ENCODE measurements around the gene MMP8. TPM values are rescaled to one million over a fixed set of nuclear protein-coding genes. Genes with fewer than 3 reads are reported as not detected.

The MMP8 gene
- total RNA-seq, 1 donor from 2014 or later = not detected

DNA sequence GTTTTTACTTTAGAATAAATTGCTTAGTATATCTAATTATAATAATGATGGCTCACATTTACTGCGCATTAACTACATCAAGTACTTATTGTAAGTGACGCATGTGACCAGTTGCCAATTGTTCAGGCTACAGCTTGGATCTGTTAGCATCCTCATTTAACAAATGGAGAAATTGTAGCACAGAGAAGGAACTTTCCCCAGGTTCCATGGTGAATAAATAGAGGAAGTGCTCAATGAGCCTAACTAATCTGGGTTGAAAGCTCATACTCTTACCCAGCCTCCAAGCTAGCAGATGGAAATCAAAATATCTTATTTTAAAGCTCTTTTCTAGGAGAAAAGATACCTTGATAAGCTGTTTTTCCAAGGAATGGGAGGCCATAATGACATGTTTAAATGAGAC is 39.0 kb downstream of the MMP8 start:
- Mint-ChIP-seq H3K36me3 (ENCODE audit: unreplicated experiment) (no peaks in the 10 kb centered on the region), H3K27ac (ENCODE audit: unreplicated experiment) (peak overlapping the region; percentile 76), H3K9me3 (ENCODE audit: unreplicated experiment) (no peaks in the 10 kb centered on the region), H3K27me3 (ENCODE audit: unreplicated experiment) (peaks cover 2% of the 10 kb centered on the region), H3K4me3 (ENCODE audit: unreplicated experiment) (no peak overlapping the region), H3K4me1 (ENCODE audit: unreplicated experiment) (peaks cover 20% of the 10 kb centered on the region)
- TF ChIP-seq, protein P1, sequence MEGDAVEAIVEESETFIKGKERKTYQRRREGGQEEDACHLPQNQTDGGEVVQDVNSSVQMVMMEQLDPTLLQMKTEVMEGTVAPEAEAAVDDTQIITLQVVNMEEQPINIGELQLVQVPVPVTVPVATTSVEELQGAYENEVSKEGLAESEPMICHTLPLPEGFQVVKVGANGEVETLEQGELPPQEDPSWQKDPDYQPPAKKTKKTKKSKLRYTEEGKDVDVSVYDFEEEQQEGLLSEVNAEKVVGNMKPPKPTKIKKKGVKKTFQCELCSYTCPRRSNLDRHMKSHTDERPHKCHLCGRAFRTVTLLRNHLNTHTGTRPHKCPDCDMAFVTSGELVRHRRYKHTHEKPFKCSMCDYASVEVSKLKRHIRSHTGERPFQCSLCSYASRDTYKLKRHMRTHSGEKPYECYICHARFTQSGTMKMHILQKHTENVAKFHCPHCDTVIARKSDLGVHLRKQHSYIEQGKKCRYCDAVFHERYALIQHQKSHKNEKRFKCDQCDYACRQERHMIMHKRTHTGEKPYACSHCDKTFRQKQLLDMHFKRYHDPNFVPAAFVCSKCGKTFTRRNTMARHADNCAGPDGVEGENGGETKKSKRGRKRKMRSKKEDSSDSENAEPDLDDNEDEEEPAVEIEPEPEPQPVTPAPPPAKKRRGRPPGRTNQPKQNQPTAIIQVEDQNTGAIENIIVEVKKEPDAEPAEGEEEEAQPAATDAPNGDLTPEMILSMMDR (IDR thresholded peaks at IDR 0.05) = no peak
- DNase-seq (ENCODE audit: extremely low spot score, unreplicated experiment) = no peak

DNA sequence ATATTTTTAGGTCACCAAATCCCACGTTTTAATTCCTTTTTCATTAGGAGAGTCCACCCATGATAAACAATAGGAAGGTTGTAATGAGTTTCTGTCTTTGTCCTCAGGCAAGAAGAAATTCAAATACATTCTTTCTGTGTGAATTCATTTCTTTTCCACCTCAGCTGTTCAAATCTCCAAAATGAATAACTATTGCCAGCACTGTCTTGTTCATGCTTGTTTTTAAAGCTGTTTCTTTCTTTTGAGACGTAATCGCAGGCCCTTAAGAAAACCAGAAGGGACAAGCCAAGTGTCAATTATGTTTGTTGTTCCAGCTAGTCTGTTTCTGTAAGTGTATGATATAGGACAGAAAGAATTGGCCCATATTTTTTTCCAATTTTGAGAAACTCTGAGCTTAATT is 39.4 kb downstream of the MMP8 start:
- TF ChIP-seq, protein P1 (IDR thresholded peaks at IDR 0.05) = no peak
- DNase-seq (ENCODE audit: extremely low spot score, unreplicated experiment) = no peak
- H3K4me3 Mint-ChIP-seq (ENCODE audit: unreplicated experiment) = no peak overlapping the region
- H3K9me3 Mint-ChIP-seq (ENCODE audit: unreplicated experiment) = no peaks in the 10 kb centered on the region
- peaks cover 20% of the 10 kb centered on the region for H3K4me1 Mint-ChIP-seq (ENCODE audit: unreplicated experiment)
- H3K27ac Mint-ChIP-seq (ENCODE audit: unreplicated experiment) = peak overlapping the region; percentile 76
- no peaks in the 10 kb centered on the region for H3K36me3 Mint-ChIP-seq (ENCODE audit: unreplicated experiment)
- no peaks in the 10 kb centered on the region for H3K27me3 Mint-ChIP-seq (ENCODE audit: unreplicated experiment)

DNA sequence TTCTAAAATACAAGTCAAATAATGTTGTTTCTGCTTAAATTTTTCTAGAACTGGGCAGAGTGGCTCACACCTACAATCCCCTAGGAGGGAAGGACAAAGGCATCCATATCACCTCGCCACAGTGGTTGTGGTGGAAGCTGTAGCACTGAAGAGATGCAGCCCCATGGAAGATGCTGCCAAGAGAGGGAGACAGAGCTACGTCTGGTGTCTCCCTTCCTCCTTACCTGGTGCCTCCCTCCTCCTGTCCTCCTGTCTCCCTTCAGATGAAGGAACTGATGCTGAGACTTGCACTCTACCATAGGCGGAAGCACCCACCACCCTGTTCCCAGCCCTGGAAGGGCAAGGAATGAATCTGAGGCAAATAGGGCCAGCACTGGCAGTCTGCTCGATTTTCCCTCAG is 41.5 kb downstream of the MMP8 start:
- H3K36me3 Mint-ChIP-seq (ENCODE audit: unreplicated experiment) = no peaks in the 10 kb centered on the region
- TF ChIP-seq, protein P1 (IDR thresholded peaks at IDR 0.05) = no peak
- H3K27ac Mint-ChIP-seq (ENCODE audit: unreplicated experiment) = no peak overlapping the region
- no peak for DNase-seq (ENCODE audit: extremely low spot score, unreplicated experiment)
- H3K4me3 Mint-ChIP-seq (ENCODE audit: unreplicated experiment) = no peak overlapping the region
- H3K4me1 Mint-ChIP-seq (ENCODE audit: unreplicated experiment) = peaks cover 20% of the 10 kb centered on the region
- H3K27me3 Mint-ChIP-seq (ENCODE audit: unreplicated experiment) = peaks cover 5% of the 10 kb centered on the region
- no peaks in the 10 kb centered on the region for H3K9me3 Mint-ChIP-seq (ENCODE audit: unreplicated experiment)

DNA sequence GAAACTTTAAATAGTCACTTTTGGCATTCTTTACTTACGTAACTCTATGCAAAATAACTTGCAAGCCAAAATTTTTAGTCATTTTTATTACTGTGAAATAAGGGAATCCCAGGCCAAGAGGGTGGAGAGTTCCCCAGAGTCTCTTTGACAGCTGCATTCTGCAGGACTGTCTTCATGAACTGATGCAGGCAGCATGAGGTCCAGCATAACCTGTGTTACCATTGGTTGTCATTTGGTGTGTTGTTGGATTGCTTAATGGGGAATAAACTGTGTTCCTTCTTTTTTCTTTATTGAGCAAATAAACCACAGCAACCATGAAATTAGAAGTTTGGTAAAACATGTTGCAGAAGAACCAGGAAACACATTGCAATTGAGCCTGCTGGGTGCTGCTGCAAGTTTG is 43.8 kb downstream of the MMP8 start:
- DNase-seq (ENCODE audit: extremely low spot score, unreplicated experiment) = no peak
- Mint-ChIP-seq H3K36me3 (ENCODE audit: unreplicated experiment) (no peaks in the 10 kb centered on the region), H3K27ac (ENCODE audit: unreplicated experiment) (no peak overlapping the region), H3K27me3 (ENCODE audit: unreplicated experiment) (peaks cover 5% of the 10 kb centered on the region), H3K9me3 (ENCODE audit: unreplicated experiment) (no peaks in the 10 kb centered on the region), H3K4me3 (ENCODE audit: unreplicated experiment) (no peak overlapping the region), H3K4me1 (ENCODE audit: unreplicated experiment) (peaks cover 10% of the 10 kb centered on the region)
- TF ChIP-seq, protein P1 (IDR thresholded peaks at IDR 0.05) = no peak

DNA sequence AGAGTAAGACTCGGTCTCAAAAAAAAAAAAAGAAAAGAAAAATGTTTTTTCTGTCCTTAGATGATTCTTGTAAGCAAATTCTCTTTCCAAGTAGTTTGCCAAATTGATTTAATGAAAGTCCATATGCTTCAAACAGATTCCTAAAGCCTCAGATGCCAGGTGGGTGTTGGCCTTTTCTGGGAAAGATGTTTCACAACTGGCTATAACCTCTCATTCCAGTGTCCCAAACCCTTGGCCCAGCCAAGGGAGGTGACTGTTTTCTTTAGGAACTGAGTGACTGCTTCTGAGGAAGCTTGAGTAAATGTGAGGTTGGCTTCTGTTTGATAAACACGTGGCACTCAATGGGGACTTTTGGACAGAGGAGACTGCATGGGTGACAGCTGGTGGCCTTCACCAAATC is 46.7 kb downstream of the MMP8 start:
- Mint-ChIP-seq H3K36me3 (ENCODE audit: unreplicated experiment) (peaks cover 2% of the 10 kb centered on the region), H3K27me3 (ENCODE audit: unreplicated experiment) (peaks cover 9% of the 10 kb centered on the region)

More for the DNA sequence above, 46.7 kb downstream of the MMP8 start:
- DNase-seq (ENCODE audit: extremely low spot score, unreplicated experiment) = no peak
- no peak overlapping the region for H3K4me3 Mint-ChIP-seq (ENCODE audit: unreplicated experiment)
- H3K4me1 Mint-ChIP-seq (ENCODE audit: unreplicated experiment) = no peaks in the 10 kb centered on the region
- no peaks in the 10 kb centered on the region for H3K9me3 Mint-ChIP-seq (ENCODE audit: unreplicated experiment)
- H3K27ac Mint-ChIP-seq (ENCODE audit: unreplicated experiment) = no peak overlapping the region
- TF ChIP-seq, protein P1 (IDR thresholded peaks at IDR 0.05) = no peak

Measured in osteocyte (in vitro differentiated cells).